Transverse colon (tissue), 3 donors: ENCODE measurements around the gene PPM1L.

ENCODE experiments used
- POLR2A ChIP-seq: fragments of 450-650 bp; IDR thresholded peaks from one replicate; pipeline ENCODE4 v1.6.1; 2016; ENCODE audit warnings: antibody characterized with exemption, mild to moderate bottlenecking, moderate library complexity
- TF ChIP-seq, protein P1 (sequence below), 5 experiments: fragments of 200-600 bp in 3 of 5; fragments of 450-650 bp in 2 of 5; sonication (generic) in 3 of 5; IDR thresholded peaks; 1 replicate in 2 of 5; 2 replicates in 3 of 5; pipeline ENCODE4 v1.5.1; 2016 to 2017; ENCODE audit warnings: antibody characterized with exemption in 5 of 5, inconsistent platforms in 3 of 5, mild to moderate bottlenecking in 2 of 5, moderate library complexity in 1 of 5

DNA sequence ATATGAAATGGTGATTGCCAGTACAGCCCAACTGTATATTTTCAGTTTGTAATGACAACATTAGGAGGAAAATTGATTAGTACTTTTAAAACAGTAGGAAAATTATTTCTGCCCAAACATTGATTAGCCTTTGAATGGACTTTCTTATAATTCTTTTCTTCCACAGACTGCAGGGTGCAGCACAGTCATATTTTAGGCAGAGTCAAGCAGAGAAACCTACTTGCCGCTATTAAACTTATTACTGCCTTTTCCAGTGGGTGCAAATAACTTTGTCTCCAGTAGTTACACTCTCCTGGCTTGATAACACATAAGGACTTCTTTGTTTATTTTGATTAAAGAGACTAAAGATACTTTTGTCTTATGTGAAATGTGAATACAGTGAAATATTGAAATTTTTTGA, 85.4 kb downstream of the PPM1L start:
- TF ChIP-seq POLR2A = no peak
- TF ChIP-seq, protein P1, sequence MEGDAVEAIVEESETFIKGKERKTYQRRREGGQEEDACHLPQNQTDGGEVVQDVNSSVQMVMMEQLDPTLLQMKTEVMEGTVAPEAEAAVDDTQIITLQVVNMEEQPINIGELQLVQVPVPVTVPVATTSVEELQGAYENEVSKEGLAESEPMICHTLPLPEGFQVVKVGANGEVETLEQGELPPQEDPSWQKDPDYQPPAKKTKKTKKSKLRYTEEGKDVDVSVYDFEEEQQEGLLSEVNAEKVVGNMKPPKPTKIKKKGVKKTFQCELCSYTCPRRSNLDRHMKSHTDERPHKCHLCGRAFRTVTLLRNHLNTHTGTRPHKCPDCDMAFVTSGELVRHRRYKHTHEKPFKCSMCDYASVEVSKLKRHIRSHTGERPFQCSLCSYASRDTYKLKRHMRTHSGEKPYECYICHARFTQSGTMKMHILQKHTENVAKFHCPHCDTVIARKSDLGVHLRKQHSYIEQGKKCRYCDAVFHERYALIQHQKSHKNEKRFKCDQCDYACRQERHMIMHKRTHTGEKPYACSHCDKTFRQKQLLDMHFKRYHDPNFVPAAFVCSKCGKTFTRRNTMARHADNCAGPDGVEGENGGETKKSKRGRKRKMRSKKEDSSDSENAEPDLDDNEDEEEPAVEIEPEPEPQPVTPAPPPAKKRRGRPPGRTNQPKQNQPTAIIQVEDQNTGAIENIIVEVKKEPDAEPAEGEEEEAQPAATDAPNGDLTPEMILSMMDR (IDR thresholded peaks at IDR 0.05) = no peak
